Fibroblast of skin of abdomen (primary cell): ENCODE data around the gene CNOT10.
"Not testable (repeated sequence)": the region's sequence is repeated elsewhere in the genome, so short reads cannot be mapped to it uniquely, and the experiment has no call there.

Experiments used
- DNase-seq: peaks from one replicate; pipeline ENCODE4 v3.0.0-alpha.2; 2013

The CNOT10 gene

GRCh38 chr3:32696523-32696922 lies 11.5 kb downstream of the CNOT10 start:
- DNase-seq, result no peak

GRCh38 chr3:32698506-32698905 lies 13.5 kb downstream of the CNOT10 start:
- DNase-seq, result no peak

GRCh38 chr3:32699429-32699828 lies 14.4 kb downstream of the CNOT10 start:
- DNase-seq, result no peak

- DNase-seq, result no peak
Measured at GRCh38 chr3:32700244-32700643, 15.3 kb downstream of the CNOT10 start.

GRCh38 chr3:32703491-32703972 lies 18.5 kb downstream of the CNOT10 start:
- DNase-seq, result peak; percentile 44

- DNase-seq, result no peak
Measured at GRCh38 chr3:32705232-32705631, 20.2 kb downstream of the CNOT10 start.

GRCh38 chr3:32706348-32707025 lies 21.5 kb downstream of the CNOT10 start:
- DNase-seq, result no peak

GRCh38 chr3:32707026-32707370 lies 22.0 kb downstream of the CNOT10 start:
- DNase-seq, result no peak

GRCh38 chr3:32708672-32709283 lies 23.8 kb downstream of the CNOT10 start:
- no peak for DNase-seq

- DNase-seq, result no peak
Measured at GRCh38 chr3:32709346-32709745, 24.4 kb downstream of the CNOT10 start.

GRCh38 chr3:32712506-32713055 lies 27.6 kb downstream of the CNOT10 start:
- no peak for DNase-seq

GRCh38 chr3:32713181-32713580 lies 28.2 kb downstream of the CNOT10 start:
- DNase-seq, result no peak

- no peak for DNase-seq
Measured at GRCh38 chr3:32719335-32719734, 34.3 kb downstream of the CNOT10 start.

- no peak for DNase-seq
Measured at GRCh38 chr3:32719931-32720330, 34.9 kb downstream of the CNOT10 start.

- no peak for DNase-seq
Measured at GRCh38 chr3:32725721-32726120, 40.7 kb downstream of the CNOT10 start.

GRCh38 chr3:32733631-32734229 lies 48.7 kb downstream of the CNOT10 start:
- DNase-seq, result peak; percentile 22

GRCh38 chr3:32734756-32735155 lies 49.8 kb downstream of the CNOT10 start:
- DNase-seq, result no peak

GRCh38 chr3:32743470-32743869 lies 58.5 kb downstream of the CNOT10 start:
- DNase-seq, result not testable (repeated sequence)

- peak; percentile 5 for DNase-seq
Measured at GRCh38 chr3:32743934-32744333, 58.9 kb downstream of the CNOT10 start.

GRCh38 chr3:32751377-32751776 lies 66.4 kb downstream of the CNOT10 start:
- no peak for DNase-seq

GRCh38 chr3:32755761-32756160 lies 70.8 kb downstream of the CNOT10 start:
- DNase-seq, result no peak

GRCh38 chr3:32757618-32758374 lies 72.8 kb downstream of the CNOT10 start:
- no peak for DNase-seq

GRCh38 chr3:32758375-32758753 lies 73.4 kb downstream of the CNOT10 start:
- peak; percentile 10 for DNase-seq
